K562 (cell line): Measurements from ENCODE around the gene CAMK2G. TPM values are rescaled to one million over a fixed set of nuclear protein-coding genes. Genes with fewer than 3 reads are reported as not detected.

Source experiments
- ATF7 ChIP-seq: fragments of 450-650 bp; IDR thresholded peaks from 2 replicates; pipeline ENCODE4 v1.7.1; 2014; ENCODE audit warnings: mild to moderate bottlenecking, moderate library complexity
- CREM ChIP-seq: IDR thresholded peaks from 2 replicates; pipeline ENCODE4 v1.6.1; 2014; ENCODE audit warnings: antibody characterized with exemption, low read depth
- GABPA ChIP-seq: fragments of 200-800 bp; sonication (Bioruptor generic); conservative IDR thresholded peaks from 2 replicates; pipeline ENCODE4 v1.6.1; 2016; ENCODE audit warnings: low read depth, missing genetic modification characterization, missing compliant biosample characterization
- HCFC1 ChIP-seq: IDR thresholded peaks from 2 replicates; pipeline ENCODE4 v1.6.1; 2012; ENCODE audit warnings: low read depth, low read length, improper control_type of control experiment
- HNRNPK ChIP-seq: fragments of 200-400 bp; formaldehyde crosslinking; IDR thresholded peaks from one replicate; pipeline ENCODE4 v1.6.1; 2018; ENCODE audit warnings: mild to moderate bottlenecking, low read depth, low read length; ENCODE audit not compliant: poor library complexity, severe bottlenecking
- MEIS2 ChIP-seq: fragments of 450-650 bp; IDR thresholded peaks from 2 replicates; pipeline ENCODE4 v1.6.1; 2014; ENCODE audit warnings: mild to moderate bottlenecking; ENCODE audit not compliant: partially characterized antibody
- PHTF2 ChIP-seq: fragments of 250-450 bp; sonication (Bioruptor Pico); IDR thresholded peaks from 2 replicates; pipeline ENCODE4 v1.5.0; 2021; ENCODE audit warnings: mild to moderate bottlenecking
- SIX5 ChIP-seq, 2 experiments: IDR thresholded peaks; 2 replicates each; pipeline ENCODE4 v1.6.1; 2011; ENCODE audit warnings: low read length in 2 of 2, borderline replicate concordance in 1 of 2, low read depth in 1 of 2, mild to moderate bottlenecking in 1 of 2, moderate library complexity in 1 of 2; ENCODE audit not compliant: insufficient read depth in 1 of 2
- SRF ChIP-seq, 2 experiments: fragments of 250-450, 450-650 bp in 1 of 2; sonication (Bioruptor Pico) in 1 of 2; sonication (generic) in 1 of 2; formaldehyde crosslinking; IDR thresholded peaks; 2 replicates each; pipeline versions ENCODE4 v1.5.0 to v1.5.1; 2020 to 2022; ENCODE audit warnings: mild to moderate bottlenecking in 1 of 2, missing genetic modification reagents in 1 of 2
- TCFL5 ChIP-seq: fragments of 250-450 bp; sonication (Bioruptor Pico); conservative IDR thresholded peaks from 2 replicates; pipeline ENCODE4 v1.6.1; 2021; ENCODE audit warnings: mild to moderate bottlenecking, moderate library complexity, matching md5 sums
- polyA plus RNA-seq, 8 experiments: library from polyadenylated mRNA; depleted of rRNA in 4 of 8; stranded (reverse) in 5 of 8; unstranded in 3 of 8; fragments of >200 nt; fragmentation: Nextera tagmentation in 2 of 8; fragmentation: Illumina TruSeq in 1 of 8; extraction: Ambion mirVana in 2 of 8; extraction: Trizol in 1 of 8; gene quantifications; 2 replicates each; pipeline versions ENCODE4 v1.2.1 to v1.2.3, GENCODE V29; 2011 to 2014; ENCODE audit warnings: inconsistent platforms in 1 of 8, missing spikeins in 1 of 8
- total RNA-seq, 7 experiments: library from RNA; depleted of rRNA in 6 of 7; stranded (reverse); fragments of >200 nt in 6 of 7; fragmentation: Illumina TruSeq in 2 of 7; extraction: Trizol in 2 of 7; gene quantifications; 2 replicates each; pipeline versions ENCODE4 v1.2.1 to v1.2.3, GENCODE V29; 2011 to 2021; ENCODE audit warnings: low replicate concordance in 1 of 7
- TF ChIP-seq, protein P1 (sequence below), 2 experiments: fragments of 150-350 bp in 1 of 2; IDR thresholded peaks; 2 replicates each; pipeline ENCODE4 v1.6.1; 2012 to 2016; ENCODE audit warnings: low read depth in 2 of 2, low read length in 2 of 2, mild to moderate bottlenecking in 1 of 2, moderate library complexity in 1 of 2
- TF ChIP-seq, protein P2 (sequence below): fragments of 450-650 bp; IDR thresholded peaks from 2 replicates; pipeline ENCODE4 v1.6.1; 2016; ENCODE audit warnings: borderline replicate concordance
- TF ChIP-seq, protein P3 (sequence below): IDR thresholded peaks from 3 replicates; pipeline ENCODE4 v1.6.1; 2011; ENCODE audit warnings: borderline replicate concordance, mild to moderate bottlenecking, moderate library complexity; ENCODE audit not compliant: insufficient read length; ENCODE audit errors: extremely low read depth

The CAMK2G gene
- total and polyA plus RNA-seq, 9 of the 15 experiments (the other 6 are each of a cell fraction or from before 2014, with no cell fraction given): 9.0 to 37.9 (median 32.6) TPM

DNA sequence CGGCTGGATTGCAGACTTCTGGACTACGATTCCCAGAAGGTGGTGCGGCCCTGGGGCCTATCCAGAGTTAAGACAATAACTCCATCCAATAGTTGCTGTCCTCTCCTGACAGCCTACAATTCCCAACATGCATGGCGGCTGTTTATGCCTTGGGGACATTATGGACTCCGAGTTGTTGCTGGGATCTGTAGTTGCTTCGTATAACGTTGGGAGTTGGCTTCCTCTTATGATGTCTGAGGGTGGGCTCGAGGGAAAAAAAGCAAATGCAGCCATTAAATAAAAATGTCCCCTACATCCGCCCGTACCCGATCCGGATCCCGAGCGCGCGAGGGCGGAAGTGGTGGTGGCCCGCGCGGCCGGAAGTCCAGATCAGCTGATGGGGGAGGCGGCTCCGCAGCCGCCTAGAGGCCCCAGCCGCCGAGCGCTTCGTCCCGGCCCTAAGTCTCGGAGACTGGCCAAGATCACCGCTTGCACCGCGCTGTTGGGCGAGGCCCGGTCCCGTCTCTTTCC is 89.1 kb downstream of the CAMK2G start, which contains the start of gene ZSWIM8 (continued):
- TF ChIP-seq SIX5 (IDR thresholded peaks at IDR 0.05; ENCODE audit: borderline replicate concordance in 1 of 2, insufficient read depth in 1 of 2, low read depth in 1 of 2, low read length in 2 of 2) (peak; percentile 89), CREM (peak; percentile 62), GABPA (tag) (peak; percentile 99), ATF7 (peak; percentile 84), PHTF2 (CRISPR knock-in tag) (no peak), TCFL5 (CRISPR knock-in tag) (peak; percentile 51; the same call in 1 of the 2 replicates), HCFC1 (peak; percentile 94), MEIS2 (peak; percentile 27), SRF (CRISPR knock-in tag; IDR thresholded peaks at IDR 0.05) (peak in 1 of 2 experiments; percentile 60; a peak in 1 of 4 replicates), HNRNPK (peak; percentile 97)
- TF ChIP-seq, protein P1, sequence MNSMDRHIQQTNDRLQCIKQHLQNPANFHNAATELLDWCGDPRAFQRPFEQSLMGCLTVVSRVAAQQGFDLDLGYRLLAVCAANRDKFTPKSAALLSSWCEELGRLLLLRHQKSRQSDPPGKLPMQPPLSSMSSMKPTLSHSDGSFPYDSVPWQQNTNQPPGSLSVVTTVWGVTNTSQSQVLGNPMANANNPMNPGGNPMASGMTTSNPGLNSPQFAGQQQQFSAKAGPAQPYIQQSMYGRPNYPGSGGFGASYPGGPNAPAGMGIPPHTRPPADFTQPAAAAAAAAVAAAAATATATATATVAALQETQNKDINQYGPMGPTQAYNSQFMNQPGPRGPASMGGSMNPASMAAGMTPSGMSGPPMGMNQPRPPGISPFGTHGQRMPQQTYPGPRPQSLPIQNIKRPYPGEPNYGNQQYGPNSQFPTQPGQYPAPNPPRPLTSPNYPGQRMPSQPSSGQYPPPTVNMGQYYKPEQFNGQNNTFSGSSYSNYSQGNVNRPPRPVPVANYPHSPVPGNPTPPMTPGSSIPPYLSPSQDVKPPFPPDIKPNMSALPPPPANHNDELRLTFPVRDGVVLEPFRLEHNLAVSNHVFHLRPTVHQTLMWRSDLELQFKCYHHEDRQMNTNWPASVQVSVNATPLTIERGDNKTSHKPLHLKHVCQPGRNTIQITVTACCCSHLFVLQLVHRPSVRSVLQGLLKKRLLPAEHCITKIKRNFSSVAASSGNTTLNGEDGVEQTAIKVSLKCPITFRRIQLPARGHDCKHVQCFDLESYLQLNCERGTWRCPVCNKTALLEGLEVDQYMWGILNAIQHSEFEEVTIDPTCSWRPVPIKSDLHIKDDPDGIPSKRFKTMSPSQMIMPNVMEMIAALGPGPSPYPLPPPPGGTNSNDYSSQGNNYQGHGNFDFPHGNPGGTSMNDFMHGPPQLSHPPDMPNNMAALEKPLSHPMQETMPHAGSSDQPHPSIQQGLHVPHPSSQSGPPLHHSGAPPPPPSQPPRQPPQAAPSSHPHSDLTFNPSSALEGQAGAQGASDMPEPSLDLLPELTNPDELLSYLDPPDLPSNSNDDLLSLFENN (IDR thresholded peaks at IDR 0.05; ENCODE audit: low read depth in 2 of 2, low read length in 2 of 2): 0 out of 4 replicates have a peak, but pooled peaks of 1 of the 2 experiments have one; percentile 48
- TF ChIP-seq, protein P2, sequence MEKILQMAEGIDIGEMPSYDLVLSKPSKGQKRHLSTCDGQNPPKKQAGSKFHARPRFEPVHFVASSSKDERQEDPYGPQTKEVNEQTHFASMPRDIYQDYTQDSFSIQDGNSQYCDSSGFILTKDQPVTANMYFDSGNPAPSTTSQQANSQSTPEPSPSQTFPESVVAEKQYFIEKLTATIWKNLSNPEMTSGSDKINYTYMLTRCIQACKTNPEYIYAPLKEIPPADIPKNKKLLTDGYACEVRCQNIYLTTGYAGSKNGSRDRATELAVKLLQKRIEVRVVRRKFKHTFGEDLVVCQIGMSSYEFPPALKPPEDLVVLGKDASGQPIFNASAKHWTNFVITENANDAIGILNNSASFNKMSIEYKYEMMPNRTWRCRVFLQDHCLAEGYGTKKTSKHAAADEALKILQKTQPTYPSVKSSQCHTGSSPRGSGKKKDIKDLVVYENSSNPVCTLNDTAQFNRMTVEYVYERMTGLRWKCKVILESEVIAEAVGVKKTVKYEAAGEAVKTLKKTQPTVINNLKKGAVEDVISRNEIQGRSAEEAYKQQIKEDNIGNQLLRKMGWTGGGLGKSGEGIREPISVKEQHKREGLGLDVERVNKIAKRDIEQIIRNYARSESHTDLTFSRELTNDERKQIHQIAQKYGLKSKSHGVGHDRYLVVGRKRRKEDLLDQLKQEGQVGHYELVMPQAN: peak; percentile 98
- TF ChIP-seq, protein P3, sequence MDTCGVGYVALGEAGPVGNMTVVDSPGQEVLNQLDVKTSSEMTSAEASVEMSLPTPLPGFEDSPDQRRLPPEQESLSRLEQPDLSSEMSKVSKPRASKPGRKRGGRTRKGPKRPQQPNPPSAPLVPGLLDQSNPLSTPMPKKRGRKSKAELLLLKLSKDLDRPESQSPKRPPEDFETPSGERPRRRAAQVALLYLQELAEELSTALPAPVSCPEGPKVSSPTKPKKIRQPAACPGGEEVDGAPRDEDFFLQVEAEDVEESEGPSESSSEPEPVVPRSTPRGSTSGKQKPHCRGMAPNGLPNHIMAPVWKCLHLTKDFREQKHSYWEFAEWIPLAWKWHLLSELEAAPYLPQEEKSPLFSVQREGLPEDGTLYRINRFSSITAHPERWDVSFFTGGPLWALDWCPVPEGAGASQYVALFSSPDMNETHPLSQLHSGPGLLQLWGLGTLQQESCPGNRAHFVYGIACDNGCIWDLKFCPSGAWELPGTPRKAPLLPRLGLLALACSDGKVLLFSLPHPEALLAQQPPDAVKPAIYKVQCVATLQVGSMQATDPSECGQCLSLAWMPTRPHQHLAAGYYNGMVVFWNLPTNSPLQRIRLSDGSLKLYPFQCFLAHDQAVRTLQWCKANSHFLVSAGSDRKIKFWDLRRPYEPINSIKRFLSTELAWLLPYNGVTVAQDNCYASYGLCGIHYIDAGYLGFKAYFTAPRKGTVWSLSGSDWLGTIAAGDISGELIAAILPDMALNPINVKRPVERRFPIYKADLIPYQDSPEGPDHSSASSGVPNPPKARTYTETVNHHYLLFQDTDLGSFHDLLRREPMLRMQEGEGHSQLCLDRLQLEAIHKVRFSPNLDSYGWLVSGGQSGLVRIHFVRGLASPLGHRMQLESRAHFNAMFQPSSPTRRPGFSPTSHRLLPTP: no peak
